ENCODE results near the gene KLHL29.

KLHL29 gene

DNA sequence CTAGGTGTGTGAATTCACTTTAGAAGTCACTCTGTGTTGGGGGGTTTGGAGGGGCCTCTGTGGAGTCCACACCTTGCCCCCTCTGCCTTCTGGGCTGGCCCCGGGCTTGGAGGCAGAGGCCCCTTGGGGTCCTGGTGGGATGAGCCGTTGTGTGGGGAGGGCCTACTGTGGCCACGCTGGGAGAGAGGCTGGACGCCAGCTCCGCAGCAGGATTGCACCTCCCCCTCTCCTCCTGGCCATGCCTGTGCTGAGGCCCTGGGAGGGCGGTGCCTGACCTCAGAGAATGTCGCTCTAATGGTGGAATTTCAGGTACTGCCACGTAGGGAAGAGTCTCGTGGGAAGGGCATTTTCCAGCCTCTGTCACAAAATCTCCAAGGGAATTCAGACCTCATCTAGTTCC, 304.9 kb downstream of the KLHL29 start:
- DNase-seq, result no peak

DNA sequence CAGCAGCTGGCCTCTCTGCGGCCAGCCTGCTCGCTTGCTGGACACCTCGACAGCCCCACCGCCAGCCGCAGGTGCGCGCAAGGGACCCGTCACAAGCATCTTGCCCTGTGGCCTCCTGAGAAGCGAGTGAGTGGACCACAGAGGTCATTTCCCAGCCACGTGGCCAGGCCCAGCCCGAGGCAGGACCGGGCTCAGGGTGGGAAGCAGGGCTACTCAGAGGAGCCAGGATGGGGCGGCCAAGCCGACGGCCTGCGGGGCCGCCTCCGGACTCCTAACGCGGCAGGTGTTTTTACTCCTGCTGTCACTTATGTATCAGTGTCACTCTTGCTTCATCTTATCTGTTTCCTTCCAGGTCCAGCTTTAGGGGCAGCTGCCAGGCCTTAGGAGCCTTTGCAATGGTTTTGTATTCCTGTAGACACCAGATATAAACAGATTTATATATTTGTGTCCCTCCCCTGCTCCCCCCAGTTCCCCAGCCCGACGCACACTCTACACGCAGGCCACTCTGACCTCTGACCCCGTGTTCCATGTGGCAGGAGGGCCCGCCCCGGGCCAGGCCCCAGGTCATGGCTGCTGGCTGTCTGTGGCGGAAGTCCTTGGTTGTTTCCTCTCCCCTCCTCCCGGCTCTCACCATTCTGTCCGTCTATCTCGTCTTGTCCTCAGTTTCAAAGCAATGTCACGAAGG, 305.6 kb downstream of the KLHL29 start:
- no peak for DNase-seq

DNA sequence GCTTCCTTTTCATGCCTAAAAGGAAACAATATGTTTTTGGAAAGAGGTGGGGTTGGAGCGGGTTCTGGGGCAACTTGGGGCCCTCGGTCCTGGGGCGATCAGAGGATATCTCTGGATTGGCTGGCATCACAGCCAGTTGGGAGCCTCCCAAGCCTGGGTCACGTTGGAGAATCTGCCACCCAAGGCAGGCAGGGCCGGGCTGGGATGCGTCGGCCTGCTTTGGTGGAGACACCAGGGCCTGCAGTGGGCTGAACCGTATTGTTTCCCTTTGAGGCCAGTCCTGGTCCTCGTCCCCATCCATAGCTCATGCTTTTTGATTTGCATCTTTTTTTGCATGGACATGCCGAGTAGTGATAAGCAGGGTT, 306.1 kb downstream of the KLHL29 start:
- DNase-seq, result no peak

DNA sequence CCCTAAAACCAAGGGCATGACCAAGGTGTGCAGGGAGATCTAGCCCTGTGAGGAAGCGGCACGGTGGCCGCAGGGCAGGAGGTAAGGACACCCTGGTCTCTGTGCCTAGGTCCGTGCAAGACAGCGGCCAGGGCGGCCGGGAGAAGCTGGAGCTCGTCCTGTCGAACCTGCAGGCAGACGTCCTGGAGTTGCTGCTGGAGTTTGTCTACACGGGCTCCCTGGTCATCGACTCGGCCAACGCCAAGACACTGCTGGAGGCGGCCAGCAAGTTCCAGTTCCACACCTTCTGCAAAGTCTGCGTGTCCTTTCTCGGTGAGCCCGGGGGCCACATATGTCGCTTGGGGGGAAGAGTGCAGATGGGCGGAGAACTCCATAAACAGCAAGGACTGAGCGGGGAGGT, 306.6 kb downstream of the KLHL29 start:
- no peak for DNase-seq

DNA sequence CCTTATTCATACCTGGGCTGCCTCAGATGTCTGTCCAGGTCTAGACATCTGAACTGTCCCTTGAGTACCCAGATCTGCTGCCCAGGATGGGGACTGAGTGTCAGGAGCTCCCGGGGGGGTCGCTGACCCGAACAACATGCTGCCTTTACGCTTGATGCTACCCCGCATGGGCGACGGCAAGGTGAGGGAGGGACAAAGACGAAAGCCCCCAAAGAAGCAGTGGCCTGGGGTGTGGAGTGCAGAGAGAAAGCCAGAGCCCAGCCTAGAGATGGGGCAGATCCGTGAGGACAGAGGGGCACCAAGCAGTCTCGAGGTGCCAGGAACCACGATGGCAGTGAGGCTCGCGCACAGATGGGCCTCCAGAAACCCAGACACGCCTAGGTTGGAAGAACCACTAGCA, 307.3 kb downstream of the KLHL29 start:
- no peak for DNase-seq

DNA sequence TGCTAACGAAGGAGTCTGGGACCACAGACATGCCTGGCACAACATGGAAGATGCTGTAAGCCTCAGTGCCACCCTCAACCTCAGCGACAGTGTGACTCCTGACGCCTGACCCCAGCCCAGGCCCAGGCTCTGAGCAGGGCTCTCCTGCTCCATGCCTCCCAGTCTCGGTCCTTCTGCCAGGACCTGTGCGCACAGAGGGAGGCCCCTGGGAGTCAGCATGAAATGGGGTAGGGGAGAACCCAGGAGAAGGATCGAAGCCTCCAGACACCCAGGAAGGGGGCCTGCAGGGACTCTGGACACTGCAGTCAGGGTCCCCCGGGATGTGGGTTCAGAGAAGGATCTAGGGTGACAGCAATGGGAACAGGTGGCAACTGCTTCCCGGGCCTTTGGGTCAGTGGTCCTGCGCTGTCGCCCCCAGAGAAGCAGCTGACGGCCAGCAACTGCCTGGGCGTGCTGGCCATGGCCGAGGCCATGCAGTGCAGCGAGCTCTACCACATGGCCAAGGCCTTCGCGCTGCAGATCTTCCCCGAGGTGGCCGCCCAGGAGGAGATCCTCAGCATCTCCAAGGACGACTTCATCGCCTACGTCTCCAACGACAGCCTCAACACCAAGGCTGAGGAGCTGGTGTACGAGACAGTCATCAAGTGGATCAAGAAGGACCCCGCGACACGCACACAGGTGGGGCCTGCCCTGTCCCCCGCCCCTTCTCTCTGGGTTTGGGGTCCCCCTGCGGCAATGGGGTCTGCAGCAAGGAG, 308.0 kb downstream of the KLHL29 start:
- DNase-seq, result no peak

DNA sequence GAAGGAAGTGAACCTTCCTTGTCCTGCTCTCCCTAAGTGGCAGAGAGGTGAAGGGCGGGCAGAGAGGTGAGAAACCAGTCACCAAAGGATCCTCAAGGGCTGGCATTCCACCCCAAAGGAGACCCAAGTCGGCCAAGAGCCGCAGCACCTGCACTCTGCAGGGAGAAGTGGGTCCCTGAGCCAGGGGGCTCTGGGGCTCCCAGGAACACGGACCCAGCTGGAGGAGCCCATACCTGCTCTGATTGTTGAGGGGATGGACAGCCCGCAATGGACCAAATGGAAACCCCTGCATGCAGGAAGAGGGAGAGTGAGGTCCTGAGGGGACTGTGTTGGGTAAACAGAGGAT, 308.6 kb downstream of the KLHL29 start:
- DNase-seq, result no peak

DNA sequence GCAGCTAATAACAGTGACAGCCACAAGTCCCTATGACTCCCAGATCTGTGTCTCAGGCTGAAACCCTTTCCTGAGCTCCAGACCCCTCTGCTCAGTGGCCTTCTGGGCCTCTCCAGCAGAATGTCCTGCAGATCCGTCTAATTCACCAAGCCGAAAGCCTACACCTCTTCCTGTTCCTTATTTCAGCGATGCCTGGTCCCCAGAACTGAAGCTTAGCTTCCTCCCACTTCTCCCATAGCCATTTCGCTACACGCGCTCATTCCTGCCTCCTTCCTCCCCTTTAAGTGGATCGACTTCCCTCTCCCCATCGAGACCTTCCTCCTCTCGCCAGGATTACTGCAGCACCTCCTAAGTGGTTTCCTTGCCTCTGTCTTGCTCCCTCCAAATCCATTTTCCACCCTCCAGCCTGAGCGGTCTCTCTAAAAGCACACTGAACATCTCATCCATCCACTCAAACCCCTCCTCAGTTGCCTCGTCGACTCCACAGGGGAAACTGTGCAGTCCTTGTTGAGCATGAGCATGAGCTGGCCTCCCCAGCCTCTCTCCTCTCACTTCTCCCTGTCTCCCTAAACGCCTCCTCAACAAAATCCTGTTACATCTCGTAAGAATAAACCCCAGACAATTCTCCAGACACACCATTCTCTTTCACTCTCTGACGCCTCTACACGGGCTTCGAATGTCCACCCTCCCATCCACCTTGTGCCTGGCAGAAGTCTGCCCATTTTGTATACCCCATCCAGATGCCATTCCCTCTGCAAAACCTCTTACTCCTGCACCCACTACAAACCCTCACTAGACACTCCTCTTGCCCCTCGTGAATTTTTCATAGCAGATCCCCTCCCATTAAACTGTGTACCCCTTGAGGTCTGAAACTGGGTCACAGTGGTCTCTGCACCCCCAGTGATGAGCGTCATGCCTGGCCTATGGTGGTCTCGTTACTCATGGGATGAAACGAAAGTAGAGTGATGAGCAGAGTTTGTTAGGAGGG, 309.4 kb downstream of the KLHL29 start:
- DNase-seq, result no peak

DNA sequence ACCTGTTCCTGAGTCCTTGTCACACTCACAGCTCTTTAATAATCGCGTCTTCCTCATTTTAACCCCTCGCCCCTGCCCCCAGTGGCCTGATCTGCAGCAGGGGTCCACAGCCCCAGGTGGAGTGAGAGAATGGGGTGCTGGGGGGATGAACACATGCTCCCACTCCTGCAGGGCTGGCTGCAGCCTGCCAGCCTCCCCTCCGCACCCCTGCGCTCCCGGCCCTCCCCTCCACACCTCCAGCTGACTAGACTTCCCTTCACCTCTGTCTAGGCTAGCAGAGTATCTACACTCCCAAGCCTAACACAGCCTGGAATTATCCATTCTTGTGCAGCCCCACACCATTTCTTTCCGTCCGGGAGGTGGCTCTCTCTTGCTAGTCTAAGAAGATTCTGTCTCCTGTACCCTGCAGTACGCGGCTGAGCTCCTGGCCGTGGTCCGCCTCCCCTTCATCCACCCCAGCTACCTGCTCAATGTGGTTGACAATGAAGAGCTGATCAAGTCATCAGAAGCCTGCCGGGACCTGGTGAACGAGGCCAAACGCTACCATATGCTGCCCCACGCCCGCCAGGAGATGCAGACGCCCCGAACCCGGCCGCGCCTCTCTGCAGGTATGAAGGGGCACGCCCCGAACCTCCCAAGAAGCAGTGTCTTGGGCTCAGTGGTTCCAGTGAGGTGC, 310.4 kb downstream of the KLHL29 start:
- DNase-seq, result no peak

DNA sequence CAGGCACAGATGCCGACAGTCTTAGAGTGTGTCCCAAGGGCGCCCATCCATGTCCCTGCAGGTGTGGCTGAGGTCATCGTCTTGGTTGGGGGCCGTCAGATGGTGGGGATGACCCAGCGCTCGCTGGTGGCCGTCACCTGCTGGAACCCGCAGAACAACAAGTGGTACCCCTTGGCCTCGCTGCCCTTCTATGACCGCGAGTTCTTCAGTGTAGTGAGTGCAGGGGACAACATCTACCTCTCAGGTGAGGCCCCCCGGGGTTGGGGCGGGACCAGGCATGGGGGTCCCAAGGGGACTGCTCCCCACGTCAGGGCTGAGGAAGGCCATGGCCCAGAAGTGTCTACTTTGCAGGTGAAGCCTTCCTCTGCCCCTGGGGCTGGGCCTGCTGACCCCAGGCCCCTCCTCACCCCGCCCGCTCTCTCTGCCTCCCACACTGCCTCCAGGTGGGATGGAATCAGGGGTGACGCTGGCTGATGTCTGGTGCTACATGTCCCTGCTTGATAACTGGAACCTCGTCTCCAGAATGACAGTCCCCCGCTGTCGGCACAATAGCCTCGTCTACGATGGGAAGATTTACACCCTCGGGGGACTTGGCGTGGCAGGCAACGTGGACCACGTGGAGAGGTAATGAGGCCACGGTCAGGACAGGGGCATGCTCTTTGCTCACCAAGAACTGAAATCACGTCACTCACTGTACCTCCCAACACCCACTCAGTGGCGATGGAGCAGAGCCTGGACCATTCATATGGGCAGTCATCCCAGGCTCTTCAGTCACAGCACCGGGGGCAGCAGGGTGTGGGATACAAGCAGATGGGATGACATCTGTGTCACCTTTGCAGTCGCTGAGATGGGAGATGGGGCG, 311.1 kb downstream of the KLHL29 start:
- DNase-seq, result no peak

DNA sequence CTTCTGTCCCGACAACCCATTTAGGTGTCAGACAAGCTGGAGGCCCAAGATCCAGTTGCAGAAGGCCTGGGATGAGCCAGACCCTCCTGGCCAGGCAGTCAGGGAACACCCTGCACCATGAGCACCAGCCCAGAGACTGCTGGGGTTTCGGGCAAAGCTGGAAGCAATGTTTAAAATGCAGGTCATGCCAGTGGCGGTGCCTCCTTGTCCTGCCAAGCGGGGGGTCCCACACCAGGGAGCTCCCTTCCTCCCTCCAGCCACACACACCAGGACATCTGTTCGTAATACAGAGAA, 311.7 kb downstream of the KLHL29 start:
- DNase-seq, result no peak

DNA sequence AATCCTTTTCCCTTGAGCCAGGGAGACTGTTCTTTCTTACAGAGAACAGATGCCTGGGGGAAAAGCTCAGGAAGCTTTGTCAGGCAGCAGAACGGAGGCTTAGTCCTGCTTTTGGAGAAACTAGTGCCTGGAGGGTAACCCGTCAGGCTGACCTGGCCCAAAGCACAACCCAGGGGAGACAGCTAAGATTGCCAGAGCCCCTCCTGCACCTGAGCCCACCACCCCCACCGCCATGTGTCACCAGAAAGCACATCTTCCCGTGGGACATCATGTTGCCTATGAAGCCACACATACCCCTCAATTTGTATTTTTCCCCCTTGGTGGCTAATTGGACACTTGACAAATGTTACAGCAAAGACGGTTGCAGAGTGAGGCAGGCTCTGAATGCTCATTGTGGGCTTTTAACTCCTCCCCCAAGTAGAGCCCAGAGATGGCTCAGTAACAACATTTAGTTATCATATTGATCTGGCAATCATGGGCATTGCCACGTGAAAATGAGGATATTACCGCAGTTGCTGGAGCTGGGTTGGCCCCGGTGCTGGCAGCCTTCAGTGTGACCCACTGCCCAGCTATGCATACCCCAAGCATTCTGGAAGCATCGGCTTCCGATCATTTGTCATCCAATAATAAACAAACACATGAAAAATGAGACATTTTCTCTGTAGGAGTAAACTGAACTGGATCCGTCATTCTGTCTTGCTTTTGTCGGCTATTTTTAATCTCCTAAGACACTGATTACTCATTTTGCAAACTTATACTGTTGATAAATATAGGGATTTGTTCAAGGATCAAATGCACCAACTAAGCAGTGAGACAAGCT, 312.5 kb downstream of the KLHL29 start:
- no peak for DNase-seq

DNA sequence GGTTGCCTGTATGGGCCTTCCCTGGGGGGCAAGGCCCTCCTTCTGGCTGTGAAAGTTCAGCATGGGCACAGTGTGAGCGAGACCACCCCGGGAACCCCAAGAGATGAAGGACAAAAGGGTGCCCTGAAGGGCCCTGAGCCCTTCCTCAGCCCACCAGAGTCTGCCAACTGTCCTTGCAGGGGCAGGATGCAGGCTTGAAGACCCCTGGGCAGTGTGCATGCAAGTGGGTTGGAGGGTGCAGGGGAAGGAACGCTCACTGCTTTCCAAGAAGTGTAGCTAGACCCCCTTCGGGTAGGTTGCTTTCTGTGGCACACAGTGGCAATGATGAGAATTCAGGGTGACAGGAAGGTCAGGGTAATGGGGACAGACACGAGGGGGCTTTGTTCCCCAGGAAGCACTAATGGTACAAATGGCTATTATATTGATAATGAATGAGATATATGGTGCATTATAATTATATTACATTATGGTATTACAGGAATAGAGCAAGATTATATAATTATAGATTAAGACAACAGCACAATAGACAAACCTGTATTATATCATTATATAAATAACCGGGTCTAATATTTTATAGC, 313.2 kb downstream of the KLHL29 start:
- DNase-seq, result no peak

DNA sequence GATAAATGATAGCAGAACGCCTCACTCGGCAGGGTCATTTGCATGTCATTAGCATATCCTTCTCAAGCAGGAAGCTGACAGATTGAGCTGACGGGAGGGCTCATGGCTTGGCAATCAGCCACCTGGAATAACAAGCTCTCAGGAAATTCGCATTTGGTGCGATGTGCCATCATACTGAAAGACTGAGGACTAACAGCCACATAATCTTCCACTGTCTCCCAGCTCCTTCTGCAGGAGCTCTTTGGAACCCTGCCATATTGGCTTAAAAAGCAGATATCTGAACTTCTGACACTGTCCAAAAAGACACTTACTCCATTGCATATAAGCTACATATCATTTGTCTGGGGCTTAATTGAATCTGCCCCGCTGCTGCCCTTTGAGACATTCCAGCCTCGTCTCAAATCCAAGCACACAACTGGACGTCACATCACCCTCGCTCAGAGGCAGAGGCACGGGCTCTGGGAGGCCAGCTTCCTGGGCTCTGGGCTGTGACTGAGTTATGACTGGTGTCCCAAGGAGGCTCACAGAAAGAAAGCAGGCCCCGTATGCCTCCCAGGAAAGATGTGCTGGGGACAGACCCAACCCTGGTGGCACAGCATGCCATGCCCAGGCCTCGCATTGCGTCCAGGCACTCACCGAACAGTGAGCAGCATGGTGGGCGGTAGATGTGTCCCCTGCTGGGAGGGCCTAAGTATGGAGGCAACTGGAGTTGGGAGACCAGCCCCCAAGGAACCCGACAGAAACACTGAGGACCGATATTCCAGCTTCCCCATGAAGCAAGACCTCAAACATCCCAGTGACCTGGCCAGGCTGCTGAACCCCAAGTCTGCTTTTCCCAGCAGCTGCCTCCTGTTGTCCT, 314.0 kb downstream of the KLHL29 start:
- no peak for DNase-seq

DNA sequence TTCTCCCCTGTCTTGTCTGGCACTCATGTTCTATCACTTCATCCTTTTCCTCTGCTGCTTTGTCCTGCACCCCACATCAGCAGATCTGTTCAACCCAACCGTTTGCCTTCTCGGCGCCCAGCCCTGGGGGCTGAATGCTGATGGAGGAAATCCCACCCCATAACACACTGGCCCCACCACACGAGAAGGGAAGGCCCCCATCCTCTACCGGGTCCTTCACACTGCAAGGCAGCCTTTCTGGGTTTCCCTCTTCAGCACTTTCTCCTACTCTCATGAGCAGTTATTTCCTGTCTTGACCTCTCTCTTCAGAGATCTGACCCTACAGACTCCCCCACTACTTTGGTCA, 314.6 kb downstream of the KLHL29 start:
- DNase-seq, result no peak

DNA sequence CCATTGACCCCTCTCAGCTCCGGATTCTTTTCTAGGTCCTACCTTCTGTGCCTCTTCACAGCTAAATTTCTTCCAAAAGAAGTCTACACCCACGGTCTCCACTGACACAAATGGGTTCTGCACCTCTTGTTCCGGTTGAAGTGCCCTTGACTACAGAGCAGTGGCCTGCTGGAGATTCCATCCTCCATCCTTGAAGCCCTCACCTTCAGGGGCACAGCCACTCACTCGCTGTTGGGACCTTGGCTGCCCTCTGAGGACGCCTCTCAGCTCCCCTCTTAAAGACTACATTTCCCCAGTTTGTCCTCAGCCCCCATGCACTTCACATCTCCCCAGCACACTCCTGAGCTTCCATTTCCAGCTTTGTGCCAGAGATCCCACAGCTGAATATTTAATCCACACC, 315.6 kb downstream of the KLHL29 start:
- DNase-seq, result no peak

DNA sequence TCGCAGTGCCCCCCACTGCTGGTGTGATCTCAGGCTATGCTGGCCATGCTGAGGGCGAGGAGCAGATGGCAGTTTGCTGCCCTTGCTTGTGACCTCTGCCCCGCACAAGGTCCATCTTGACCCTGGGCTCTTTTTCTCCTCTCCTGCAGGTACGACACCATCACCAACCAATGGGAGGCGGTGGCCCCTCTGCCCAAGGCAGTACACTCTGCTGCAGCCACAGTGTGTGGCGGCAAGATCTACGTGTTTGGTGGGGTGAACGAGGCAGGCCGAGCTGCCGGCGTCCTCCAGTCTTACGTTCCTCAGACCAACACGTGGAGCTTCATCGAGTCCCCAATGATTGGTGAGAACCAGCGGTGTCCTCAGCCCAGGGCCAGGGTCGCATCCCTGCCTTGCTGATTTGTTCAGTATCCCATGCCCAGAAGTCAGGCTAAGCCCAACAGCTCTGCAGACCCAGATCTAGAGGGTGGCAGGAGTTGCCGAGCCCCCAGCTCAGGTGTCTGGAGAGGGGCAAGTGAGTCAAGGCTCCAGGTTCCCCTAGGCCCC, 318.1 kb downstream of the KLHL29 start:
- no peak for DNase-seq

DNA sequence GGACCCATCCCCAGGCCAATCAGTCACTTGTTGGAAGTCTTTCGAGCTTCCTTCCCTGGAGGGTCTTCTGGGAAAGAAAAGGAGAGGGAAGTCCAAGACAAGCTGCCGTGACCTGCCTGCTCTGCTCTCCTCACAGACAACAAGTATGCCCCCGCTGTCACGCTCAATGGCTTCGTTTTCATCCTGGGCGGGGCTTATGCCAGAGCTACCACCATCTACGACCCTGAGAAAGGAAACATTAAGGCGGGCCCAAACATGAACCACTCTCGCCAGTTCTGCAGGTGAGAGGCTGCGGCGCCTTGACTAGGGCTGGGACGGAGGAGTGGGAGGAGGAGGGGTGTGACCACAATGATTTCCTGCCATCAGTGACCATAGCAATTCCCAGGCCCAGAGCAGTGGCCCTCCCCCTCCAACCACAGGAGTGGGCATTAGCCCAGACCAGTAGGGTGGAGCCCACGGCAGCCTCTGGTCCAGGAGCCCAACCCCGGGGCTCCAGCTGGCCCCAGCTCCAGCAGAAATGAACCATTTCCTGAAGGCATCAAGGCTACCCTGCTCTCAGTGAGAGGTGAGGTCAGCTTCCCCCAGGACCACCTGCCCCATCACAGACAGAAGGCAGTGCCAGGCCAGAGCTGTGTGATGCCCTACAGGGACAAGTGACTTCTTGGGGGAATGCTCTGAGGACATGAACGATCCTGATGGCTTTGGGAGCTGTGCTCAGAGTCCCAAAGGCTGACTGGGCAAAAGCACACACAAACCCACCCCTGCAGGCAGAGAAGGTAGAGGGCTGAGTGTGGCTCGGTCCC, 318.8 kb downstream of the KLHL29 start:
- DNase-seq, result no peak
